Measurements from ENCODE around the gene HTATIP2. TPM values are rescaled to one million over a fixed set of nuclear protein-coding genes. Genes with fewer than 3 reads are reported as not detected.
"Not testable (repeated sequence)": the region's sequence is repeated elsewhere in the genome, so short reads cannot be mapped to it uniquely, and the experiment has no call there.

Gene HTATIP2
- total RNA-seq, 6 experiments from 2014 or later: 15.0 to 36.0 (median 31.3) TPM

- Mint-ChIP-seq H3K27ac (peak overlapping the region; percentile 84), H3K4me1 (ENCODE audit: low read depth) (peaks cover 74% of the 10 kb centered on the region), H3K27me3 (ENCODE audit: insufficient read depth) (peaks cover 1% of the 10 kb centered on the region; the same call in 1 of the 2 replicates), H3K36me3 (ENCODE audit: low read depth) (peaks cover 5% of the 10 kb centered on the region; the same call in 1 of the 2 replicates), H3K4me3 (peak overlapping the region; percentile 86), H3K9me3 (no peaks in the 10 kb centered on the region)
- TF ChIP-seq, protein P1, sequence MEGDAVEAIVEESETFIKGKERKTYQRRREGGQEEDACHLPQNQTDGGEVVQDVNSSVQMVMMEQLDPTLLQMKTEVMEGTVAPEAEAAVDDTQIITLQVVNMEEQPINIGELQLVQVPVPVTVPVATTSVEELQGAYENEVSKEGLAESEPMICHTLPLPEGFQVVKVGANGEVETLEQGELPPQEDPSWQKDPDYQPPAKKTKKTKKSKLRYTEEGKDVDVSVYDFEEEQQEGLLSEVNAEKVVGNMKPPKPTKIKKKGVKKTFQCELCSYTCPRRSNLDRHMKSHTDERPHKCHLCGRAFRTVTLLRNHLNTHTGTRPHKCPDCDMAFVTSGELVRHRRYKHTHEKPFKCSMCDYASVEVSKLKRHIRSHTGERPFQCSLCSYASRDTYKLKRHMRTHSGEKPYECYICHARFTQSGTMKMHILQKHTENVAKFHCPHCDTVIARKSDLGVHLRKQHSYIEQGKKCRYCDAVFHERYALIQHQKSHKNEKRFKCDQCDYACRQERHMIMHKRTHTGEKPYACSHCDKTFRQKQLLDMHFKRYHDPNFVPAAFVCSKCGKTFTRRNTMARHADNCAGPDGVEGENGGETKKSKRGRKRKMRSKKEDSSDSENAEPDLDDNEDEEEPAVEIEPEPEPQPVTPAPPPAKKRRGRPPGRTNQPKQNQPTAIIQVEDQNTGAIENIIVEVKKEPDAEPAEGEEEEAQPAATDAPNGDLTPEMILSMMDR (IDR thresholded peaks at IDR 0.05): 0 out of 2 replicates have a peak, but pooled peaks have one; percentile 11
- DNase-seq: no peak
These were observed 853 bp downstream of the HTATIP2 start for GRCh38 chr11:20364341-20364792.

- peak overlapping the region; percentile 39; the same call in 1 of the 2 replicates for H3K4me3 Mint-ChIP-seq
- H3K27me3 Mint-ChIP-seq (ENCODE audit: insufficient read depth); H3K36me3 Mint-ChIP-seq (ENCODE audit: low read depth); DNase-seq; H3K9me3 Mint-ChIP-seq; H3K27ac Mint-ChIP-seq: not testable (repeated sequence)
- H3K4me1 Mint-ChIP-seq (ENCODE audit: low read depth): peaks cover 66% of the 10 kb centered on the region
These were observed 2.0 kb downstream of the HTATIP2 start for GRCh38 chr11:20365465-20365864.

DNA sequence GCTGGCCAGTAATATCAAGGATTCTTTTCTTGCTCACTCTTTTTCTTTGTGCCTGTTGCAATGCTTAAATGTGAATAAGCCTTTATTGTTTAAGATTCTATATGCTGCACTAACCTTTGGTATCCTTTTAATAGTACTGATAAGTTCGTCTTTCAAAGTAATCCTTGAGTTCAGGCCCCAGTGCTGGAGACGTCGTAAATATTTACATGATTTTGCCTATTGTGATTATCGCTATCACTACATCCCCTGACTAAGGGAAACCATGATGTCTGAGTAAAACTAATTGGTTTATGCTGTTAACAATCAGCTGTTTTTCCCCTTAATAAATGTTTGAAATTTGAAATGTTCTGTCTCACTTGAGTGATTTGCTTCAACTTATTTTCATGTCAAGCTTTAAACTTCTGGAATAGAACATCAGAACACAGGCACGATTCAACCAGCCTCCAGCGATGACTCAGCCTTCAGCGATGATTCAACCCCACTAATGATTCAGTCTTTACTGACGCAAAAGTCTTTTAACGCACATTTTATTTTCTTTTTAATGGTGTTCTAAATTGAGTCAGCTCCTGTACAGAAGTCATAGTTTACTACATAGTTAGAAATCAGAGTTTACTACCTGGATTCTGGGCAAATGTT, 3.9 kb downstream of the HTATIP2 start:
- peak overlapping the region; percentile 60 for H3K4me3 Mint-ChIP-seq
- peak overlapping the region; percentile 87 for H3K27ac Mint-ChIP-seq

GRCh38 chr11:20368438-20368837, 4.9 kb downstream of the HTATIP2 start:
- no peaks in the 10 kb centered on the region for H3K27me3 Mint-ChIP-seq (ENCODE audit: insufficient read depth)
- peak overlapping the region; percentile 78 for H3K27ac Mint-ChIP-seq
- DNase-seq: no peak
- H3K4me3 Mint-ChIP-seq: peak overlapping the region; percentile 65; the same call in 1 of the 2 replicates
- peaks cover 5% of the 10 kb centered on the region; the same call in 1 of the 2 replicates for H3K36me3 Mint-ChIP-seq (ENCODE audit: low read depth)
- peaks cover 40% of the 10 kb centered on the region for H3K4me1 Mint-ChIP-seq (ENCODE audit: low read depth)
- H3K9me3 Mint-ChIP-seq: no peaks in the 10 kb centered on the region
- TF ChIP-seq, protein P1 (IDR thresholded peaks at IDR 0.05): no peak

More for the DNA sequence above, 3.9 kb downstream of the HTATIP2 start:
- H3K9me3 Mint-ChIP-seq: no peaks in the 10 kb centered on the region
- TF ChIP-seq, protein P1 (IDR thresholded peaks at IDR 0.05): no peak
- peaks cover 5% of the 10 kb centered on the region; the same call in 1 of the 2 replicates for H3K36me3 Mint-ChIP-seq (ENCODE audit: low read depth)
- H3K4me1 Mint-ChIP-seq (ENCODE audit: low read depth): peaks cover 49% of the 10 kb centered on the region
- H3K27me3 Mint-ChIP-seq (ENCODE audit: insufficient read depth): peaks cover 1% of the 10 kb centered on the region; the same call in 1 of the 2 replicates
- DNase-seq: peak; percentile 89

GRCh38 chr11:20369826-20370225, 6.3 kb downstream of the HTATIP2 start:
- Mint-ChIP-seq H3K36me3 (ENCODE audit: low read depth) (peaks cover 5% of the 10 kb centered on the region; the same call in 1 of the 2 replicates), H3K4me3 (no peak overlapping the region), H3K9me3 (no peaks in the 10 kb centered on the region), H3K27ac (no peak overlapping the region; the same call in 1 of the 2 replicates), H3K27me3 (ENCODE audit: insufficient read depth) (no peaks in the 10 kb centered on the region), H3K4me1 (ENCODE audit: low read depth) (peaks cover 44% of the 10 kb centered on the region)
- TF ChIP-seq, protein P1 (IDR thresholded peaks at IDR 0.05): no peak
- DNase-seq: no peak

- DNase-seq: no peak
- TF ChIP-seq, protein P1 (IDR thresholded peaks at IDR 0.05): no peak
- H3K4me3 Mint-ChIP-seq: no peak overlapping the region
- peaks cover 35% of the 10 kb centered on the region for H3K4me1 Mint-ChIP-seq (ENCODE audit: low read depth)
- H3K9me3 Mint-ChIP-seq: no peaks in the 10 kb centered on the region
- H3K27me3 Mint-ChIP-seq (ENCODE audit: insufficient read depth): no peaks in the 10 kb centered on the region
- peaks cover 5% of the 10 kb centered on the region; the same call in 1 of the 2 replicates for H3K36me3 Mint-ChIP-seq (ENCODE audit: low read depth)
- no peak overlapping the region; the same call in 1 of the 2 replicates for H3K27ac Mint-ChIP-seq
These were observed 8.6 kb downstream of the HTATIP2 start for GRCh38 chr11:20372081-20372626.
